Right lobe of liver (tissue), 4 donors: ENCODE results near the gene NACC1.

Source experiments
- CTCF ChIP-seq, 4 donors: fragments of 200-600 bp in 3 of 4; fragments of 450-650 bp in 1 of 4; IDR thresholded peaks; one replicate each; pipeline versions ENCODE4 v1.5.1 to v1.8.0; 2016 to 2022; ENCODE audit warnings: antibody characterized with exemption in 4 of 4, mild to moderate bottlenecking in 2 of 4
- POLR2A ChIP-seq: fragments of 450-650 bp; IDR thresholded peaks from one replicate; pipeline ENCODE4 v1.6.1; 2017; ENCODE audit warnings: antibody characterized with exemption, mild to moderate bottlenecking
- donor health status: DM: no; HTN: no; CAD: no.
- donor health status: DM: no; HTN: no; CAD: no.
- donor health status: DM: no; HTN: yes; CAD: no.

GRCh38 chr19:13092606-13093235, 25.3 kb upstream of the NACC1 start:
- TF ChIP-seq CTCF (IDR thresholded peaks at IDR 0.05) (no peak), POLR2A (no peak)
